Stimulated activated CD4-positive, alpha-beta T cell treated with anti-CD3 and anti-CD28 coated beads, Interleukin-4, amount 100 ng/mL, for 4 hours (primary cell): ENCODE measurements around the gene ACACB.
A peak's percentile ranks its signal among the peaks of the same experiment; 100 is the strongest.
"Not testable (repeated sequence)": the region's sequence is repeated elsewhere in the genome, so short reads cannot be mapped to it uniquely, and the experiment has no call there.

Source experiments
- DNase-seq, 2 experiments: peaks; one replicate each; pipeline ENCODE4 v3.0.0-alpha.2; 2020

ACACB gene

GRCh38 chr12:109144224-109144623 lies 27.8 kb downstream of the ACACB start:
- no peak for DNase-seq

DNA sequence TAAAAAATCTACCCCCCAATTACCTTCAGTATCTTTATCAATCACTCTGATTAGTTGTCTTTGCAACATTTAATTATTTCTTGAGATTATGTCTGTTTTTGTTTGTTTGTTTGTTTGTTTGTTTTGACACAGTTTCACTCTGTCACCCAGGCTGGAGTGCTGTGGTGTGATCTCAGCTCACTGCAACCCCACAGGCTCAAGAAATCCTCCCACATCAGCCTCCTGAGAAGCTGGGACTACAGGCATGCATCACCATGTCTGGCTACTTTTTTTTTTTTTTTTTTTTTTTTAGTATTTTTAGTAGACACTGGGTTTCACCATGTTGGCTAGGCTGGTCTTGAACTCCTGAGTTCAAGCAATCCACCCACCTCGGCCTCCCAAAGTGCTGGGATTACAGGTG lies 30.7 kb downstream of the ACACB start:
- not testable (repeated sequence) for DNase-seq

DNA sequence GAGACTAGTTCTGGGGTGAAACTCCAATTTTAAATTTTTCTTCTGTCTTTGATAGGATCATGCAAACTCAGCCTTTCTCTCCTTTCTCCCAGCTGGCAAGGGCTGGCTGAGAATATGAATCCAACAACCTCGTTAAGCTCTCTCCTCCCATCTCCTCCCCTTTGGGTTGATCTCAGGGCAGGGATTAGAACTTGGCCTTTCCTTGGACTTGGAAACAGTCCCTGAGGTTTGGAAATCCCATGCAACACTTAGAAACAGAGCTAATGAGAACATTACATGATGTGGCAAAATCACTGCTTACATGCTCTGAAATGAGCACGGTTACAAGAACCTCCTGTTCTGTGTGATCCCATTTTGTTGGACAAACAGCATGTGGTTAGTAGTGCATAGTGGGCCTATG lies 31.6 kb downstream of the ACACB start:
- DNase-seq = no peak

DNA sequence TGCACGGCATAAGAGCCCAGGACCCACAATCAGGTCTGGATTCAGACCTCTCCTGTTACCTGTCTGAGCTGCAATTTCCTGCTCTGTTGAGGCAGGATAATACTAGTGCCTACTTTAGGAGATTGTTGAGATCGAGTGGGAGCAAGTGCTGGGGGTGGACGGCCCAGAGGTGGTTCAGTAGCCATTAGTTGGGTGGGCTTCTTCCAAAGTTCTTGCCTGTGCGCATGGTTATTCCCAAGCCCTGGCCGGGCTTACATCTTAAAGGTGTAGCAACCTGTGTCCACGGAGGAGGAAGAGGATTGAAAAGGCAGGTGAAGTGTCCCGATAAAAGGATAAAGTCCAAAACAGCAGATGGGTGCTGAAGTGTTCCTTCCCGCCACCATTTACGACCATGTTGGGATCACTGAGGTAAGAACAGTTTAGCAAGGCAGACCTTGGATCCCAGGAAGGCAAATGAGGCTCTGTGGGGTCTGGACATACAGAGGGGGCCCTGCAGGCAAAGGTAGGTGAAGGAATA lies 33.8 kb downstream of the ACACB start:
- no peak for DNase-seq

DNA sequence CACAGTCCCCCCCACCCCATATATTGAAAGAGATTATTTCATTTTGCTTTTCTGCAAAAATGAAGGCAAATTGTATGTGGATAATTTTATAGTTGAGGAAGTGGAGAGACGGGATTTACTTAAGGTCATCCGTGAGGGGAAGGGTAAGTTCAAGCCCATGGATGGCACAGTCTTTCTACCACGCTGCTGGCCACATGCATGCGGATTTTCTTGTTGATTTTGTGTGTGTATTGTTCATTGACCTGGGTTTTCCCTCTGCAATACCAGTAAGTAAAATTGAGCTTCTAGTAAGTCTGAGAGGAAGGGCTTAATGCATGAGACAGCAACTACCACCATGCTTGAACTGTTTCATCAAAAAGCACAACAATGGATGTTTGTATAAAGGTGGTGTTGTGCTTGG lies 35.1 kb downstream of the ACACB start:
- DNase-seq = no peak

- DNase-seq = no peak
Observed at GRCh38 chr12:109153821-109154441, 37.5 kb downstream of the ACACB start.

DNA sequence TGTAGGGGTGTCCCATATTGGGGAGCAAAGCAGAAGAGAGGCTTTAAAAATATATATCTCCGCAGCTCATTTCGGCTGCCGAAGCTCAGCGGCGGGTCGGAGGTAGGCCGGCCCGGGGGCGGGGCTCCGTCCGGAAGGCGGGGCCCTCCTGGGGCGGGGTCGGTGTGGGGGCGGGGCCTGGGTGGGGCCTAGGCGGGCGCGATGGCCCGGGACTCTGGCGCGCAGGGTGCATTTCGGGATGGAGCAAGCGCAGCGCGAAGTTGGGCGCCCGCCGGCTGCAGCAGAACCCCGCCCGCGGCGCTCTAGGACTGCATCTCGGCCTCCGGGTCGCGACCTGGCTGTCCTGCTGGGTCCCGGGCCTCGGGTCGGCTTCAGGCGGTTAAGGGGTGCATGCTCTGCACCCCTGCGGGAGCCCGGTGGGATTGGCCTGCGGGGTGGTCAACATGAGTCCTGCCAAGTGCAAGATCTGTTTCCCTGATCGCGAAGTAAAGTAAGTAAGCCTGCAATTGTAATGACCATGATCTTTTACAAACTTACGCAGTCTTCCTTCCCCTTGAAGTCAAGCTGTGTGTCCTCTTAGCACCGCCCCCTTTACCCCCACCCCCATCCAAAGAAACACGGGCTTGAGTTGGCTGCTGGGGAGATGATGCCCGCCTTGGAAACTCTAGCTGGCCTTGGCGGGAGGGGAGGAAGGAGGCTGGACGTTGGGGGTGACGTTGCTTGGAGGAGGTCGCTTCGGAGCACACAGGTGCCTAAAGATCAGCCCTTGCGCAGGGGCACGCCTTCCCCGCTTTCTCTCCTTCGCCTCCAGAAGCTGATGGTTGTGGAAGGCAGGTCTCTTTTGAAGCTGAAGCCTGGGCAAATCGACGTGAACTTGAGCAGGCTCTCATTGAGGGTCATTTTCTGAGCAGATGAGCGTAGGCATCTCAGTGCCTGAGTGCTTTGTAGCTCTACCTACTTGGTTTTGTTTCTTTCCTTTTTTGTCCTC lies 38.4 kb downstream of the ACACB start:
- peak; percentile 71 to 81 for DNase-seq

GRCh38 chr12:109156036-109156435 lies 39.6 kb downstream of the ACACB start:
- DNase-seq = no peak

GRCh38 chr12:109156586-109156985 lies 40.2 kb downstream of the ACACB start:
- DNase-seq = no peak

DNA sequence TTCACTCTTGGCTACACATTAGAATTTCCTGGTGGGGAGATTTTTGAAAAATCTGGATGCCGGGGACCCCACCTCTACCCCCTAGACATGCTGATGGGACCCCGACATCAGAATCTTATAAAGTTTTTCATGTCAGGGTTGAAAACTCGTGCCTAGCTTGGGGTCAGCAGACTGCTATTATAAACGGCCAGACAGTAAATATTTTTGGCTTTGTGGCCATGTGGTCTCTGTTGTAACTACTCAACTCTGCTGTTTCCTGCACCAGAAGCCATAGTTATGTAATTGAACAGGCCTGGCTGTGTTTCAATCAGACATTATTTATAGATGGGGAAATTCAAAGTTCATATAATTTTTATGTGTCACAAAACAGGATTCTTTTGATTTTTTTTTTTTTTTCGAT lies 41.6 kb downstream of the ACACB start:
- DNase-seq = no peak

DNA sequence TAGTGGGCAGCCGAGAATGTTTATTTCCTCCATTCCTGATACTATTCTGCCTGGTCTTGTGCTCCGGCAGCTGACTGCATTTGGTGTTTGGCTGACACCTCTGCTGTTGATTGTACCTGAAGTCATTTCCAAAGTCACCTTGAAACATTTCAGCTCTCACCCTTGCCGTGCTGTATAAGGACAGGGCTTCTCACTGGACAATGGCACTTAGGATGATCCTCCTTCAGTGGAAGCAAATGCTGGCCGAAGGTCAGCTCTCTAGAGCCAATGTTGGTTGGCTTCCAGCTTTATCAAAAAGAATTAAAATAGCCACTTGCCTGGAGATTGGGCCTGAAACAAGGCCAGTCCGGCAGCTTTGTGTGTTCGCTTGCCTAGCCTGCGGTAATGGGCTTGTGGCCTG lies 44.0 kb downstream of the ACACB start:
- DNase-seq = no peak

DNA sequence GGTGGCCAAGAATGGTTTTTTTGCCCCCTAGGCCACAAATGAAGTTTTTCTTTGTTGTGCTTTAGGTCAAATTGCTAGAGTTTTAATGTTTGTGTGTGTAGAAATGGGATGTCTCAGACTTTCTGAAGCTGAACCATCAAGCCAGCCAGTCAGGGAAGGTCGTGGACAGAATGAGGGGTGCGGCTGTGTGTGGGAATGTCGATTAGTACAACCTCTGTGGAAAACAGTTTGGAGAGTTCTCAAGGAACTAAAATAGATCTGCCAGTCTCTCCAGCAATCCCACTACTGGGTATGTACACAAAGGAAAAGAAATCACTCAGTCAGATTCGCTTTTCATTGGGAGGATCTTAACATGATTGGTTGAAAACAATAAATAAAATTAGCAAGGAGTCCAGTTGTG lies 44.5 kb downstream of the ACACB start:
- DNase-seq = no peak

DNA sequence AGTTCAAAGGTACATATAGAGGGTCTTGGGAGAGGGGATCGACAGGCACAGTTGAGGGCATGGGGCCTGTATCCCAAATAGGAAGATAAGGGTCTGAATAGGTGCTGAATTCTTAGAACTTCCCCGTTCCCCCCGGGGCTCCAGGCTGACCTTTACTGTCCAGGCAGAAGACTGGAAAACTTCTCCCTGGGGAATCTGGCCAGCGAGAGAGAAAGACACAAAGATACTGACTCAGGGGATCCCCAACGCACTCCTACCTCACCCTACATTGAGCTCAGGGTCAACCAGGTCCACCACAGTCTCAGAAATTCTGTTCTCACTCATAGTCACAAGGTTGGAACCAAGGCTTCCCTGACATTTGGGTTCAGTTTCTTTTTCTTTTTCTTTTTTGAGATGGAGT lies 46.2 kb downstream of the ACACB start:
- DNase-seq = no peak

GRCh38 chr12:109163167-109163566 lies 46.8 kb downstream of the ACACB start:
- DNase-seq = no peak

DNA sequence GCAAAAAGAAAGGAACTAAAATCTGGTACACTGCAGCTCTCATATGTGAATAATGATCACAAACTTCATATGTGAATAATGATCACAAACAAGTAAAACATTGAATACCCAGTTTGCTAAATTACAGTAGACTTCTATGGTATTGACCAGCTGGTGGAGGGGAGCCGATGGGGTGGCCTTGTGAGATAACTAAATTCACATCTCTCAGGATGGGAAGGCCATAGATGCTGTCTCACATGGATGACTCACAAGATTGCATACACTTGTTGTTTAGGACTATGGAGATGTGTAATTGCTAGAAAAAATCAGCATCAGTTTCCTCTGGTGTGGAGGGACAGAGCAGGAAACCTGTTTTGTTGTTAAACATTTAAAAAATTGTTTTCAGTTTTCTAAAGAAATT lies 49.2 kb downstream of the ACACB start:
- no peak for DNase-seq

- no peak for DNase-seq
Observed at GRCh38 chr12:109166371-109166770, 50.0 kb downstream of the ACACB start.

DNA sequence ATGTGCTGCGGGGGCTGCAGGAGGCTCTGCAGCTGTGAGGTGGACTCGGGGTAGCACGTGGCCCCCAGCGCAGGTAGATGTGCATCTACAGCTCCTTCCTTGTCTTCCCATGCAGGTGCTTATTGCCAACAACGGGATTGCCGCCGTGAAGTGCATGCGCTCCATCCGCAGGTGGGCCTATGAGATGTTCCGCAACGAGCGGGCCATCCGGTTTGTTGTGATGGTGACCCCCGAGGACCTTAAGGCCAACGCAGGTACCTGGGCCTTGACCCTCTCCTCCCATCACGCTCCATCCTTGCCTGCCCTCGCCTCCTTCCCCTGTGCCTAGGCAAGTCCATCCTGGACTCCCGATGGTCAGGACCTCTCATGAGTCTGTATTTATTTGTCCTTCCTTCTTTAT lies 51.4 kb downstream of the ACACB start:
- no peak for DNase-seq

DNA sequence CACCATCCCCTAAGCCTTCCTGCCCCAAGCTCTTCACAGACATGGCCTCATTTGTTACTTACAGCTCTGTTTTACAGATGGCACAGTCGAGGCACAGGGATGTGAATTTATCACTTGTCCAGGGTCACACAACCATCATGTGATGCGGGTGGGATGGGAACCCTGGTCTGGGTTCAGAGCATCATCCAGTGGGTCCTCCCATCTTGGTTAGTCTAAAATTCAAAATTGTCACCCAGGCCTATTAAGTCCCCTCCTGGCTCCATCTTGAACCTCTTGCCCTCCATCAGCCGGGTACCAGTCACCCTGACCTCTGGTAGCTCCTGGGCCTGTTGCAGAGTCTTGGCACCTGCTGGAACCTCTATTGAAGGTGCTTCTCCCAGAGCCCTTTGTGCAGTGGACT lies 52.9 kb downstream of the ACACB start:
- DNase-seq = no peak

- no peak for DNase-seq
Observed at GRCh38 chr12:109169686-109170085, 53.3 kb downstream of the ACACB start.

- no peak for DNase-seq
Observed at GRCh38 chr12:109170324-109170723, 53.9 kb downstream of the ACACB start.

DNA sequence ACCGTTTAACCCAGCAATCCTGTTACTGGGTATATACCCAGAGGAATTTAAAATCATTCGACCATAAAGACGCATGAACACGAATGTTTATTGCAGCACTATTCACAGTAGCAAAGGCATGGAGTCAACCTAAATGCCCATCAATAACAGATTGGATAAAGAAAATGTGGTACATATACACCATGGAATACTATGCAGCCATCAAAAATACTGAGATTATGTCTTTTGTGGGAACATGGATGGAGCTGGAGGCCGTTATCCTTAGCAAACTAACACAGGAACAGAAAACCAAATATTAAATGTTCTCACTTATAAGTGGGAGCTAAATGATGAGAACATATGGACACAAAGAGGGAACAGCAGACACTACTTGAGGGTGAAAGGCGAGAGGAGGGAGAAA lies 56.4 kb downstream of the ACACB start:
- not testable (repeated sequence) for DNase-seq

DNA sequence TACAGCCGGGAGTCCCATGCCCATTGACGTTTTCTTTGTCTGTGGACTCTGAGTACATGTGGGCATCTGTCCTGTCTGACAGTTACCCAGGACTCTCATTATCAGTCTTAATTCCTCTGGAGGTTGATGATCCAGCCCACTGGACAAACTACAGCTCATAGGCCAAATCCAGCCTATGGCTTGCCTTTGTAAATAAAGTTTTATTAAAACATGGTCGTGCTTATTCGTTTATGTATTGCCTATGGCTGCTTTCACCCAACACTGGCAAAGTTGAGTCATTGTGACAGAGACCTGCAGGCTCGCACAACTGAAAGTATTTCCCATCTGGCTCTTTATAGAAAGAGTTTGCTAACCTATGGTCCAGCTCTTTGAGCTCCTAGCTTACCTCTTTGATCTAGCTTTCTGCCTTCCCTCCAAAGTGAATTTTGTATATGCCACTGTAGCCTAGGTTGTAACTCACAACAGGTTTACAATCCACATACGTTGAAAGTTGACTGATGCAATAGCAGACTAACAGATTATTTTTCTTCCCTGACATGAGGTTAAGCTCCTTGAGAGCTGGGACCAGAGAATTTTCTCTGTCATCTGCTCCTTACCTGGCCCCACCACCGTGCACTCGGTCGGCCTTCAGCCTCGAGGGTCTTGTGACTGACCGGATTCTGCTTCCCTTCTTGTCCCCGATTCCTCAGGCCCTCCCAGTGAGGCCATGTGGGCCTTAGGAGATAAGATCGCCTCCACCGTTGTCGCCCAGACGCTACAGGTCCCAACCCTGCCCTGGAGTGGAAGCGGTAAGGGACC lies 57.3 kb downstream of the ACACB start:
- no peak for DNase-seq

DNA sequence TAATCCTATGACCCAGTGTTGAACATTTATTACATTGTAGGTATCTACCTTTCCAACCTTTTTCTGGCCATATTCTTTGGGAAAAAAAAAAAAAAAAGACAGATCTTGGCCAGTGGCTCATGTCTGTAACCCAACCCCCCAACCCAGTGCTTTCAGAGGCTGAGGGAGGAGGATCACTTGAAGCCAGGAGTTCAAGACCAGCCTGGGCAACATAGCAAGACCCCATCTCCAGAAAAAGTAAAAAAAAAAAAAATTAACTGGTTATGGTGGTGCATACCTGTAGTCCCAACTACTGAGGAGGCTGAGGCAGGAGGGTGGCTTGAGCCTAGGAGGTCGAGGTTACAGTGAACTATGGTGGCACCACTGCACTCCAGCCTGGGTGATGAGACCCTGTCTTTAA lies 58.1 kb downstream of the ACACB start:
- DNase-seq = no peak
